LNCaP clone FGC (cell line): ENCODE measurements around the gene COX6B2.

Experiments used
- DNase-seq: peaks from one replicate; pipeline ENCODE4 v3.0.0-alpha.2; 2011; ENCODE audit warnings: low read depth
- H3K4me3 ChIP-seq: 2 replicates; pipeline ENCODE4 v1.5.1; 2011; ENCODE audit warnings: mild to moderate bottlenecking, low read depth, low read length, control low read depth
- CTCF ChIP-seq: IDR thresholded peaks from 2 replicates; pipeline ENCODE4 v1.5.1; 2012; ENCODE audit warnings: mild to moderate bottlenecking; ENCODE audit not compliant: control insufficient read depth, insufficient read depth; ENCODE audit errors: extremely low read depth

COX6B2 gene

DNA sequence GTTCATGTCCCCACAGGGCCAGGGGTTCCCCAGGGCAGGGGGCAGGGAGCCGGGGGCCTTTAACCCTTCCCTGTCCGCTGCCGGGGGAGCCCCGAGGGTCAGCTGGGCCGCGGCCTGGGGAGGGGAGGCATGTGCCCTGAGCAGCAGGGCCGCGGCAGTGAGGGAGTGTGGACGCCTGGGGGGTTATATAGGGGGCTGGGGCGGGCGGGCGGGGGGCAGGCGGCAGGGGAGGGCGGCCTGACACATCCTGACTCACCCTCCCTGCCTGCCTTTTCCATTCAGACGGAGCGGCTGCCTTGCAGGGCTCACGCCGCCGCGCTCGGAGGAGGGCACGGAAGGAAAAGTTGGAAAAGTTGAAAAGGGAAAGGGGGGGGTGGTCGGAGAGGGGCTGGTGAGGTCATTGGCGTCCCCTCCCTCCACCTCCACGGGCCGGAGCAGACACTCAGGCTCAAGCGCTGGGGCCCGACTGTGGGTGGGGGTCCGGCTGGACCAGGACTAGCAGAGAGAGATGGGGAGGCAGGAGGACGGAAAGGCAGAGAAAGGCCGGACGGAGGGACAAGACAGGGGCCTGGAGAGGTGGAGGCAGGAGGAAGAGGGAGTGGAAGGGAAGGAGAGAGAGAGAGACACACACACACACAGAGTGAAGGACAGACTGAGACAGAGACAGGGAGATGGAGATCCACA lies 15.9 kb upstream of the COX6B2 start, which contains the start of gene IL11:
Gene IL11, minus strand, starts transcription at position 159 of the 684 bp plus-strand sequence. Its CDS starts 153 bp downstream, at position 6.
- no peak within 1 kb of the TSS for H3K4me3 ChIP-seq
- DNase-seq = no peak

DNA sequence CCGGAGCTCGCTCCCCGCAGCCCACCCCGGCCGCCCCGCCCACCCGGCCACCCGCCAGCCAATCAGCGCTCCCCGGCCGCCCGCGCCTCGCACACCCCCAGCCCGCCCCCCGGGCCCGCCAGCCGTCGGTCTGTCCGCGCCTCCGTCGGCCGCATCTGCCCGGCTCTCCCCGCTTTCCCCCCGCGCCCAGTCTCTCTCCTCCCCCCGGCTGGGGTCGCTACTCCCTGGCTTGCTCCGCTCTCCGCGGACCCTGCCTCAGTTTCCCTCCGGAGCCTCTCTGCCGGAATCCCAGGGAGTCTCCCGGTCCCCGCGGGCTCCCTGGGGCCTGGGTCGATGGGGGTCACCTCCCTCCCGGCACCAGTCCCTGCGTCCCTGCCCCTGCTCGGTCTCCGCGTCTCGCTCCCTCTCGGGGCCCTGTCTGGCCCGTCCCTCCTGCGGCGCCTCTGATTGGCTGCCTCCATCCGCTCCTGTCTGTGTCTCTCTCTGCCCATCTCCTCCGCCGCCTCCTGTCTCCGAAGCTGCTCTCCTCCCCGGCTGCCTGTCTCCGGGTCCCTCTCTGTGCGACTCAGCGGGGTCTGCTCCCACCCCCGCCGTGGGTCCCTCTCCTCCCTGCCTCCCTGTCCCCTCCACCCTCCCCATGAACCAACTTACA lies 15.3 kb upstream of the COX6B2 start:
- no peak for TF ChIP-seq CTCF
- DNase-seq = no peak
- H3K4me3 ChIP-seq = no peak overlapping the region

More for the DNA sequence above, 15.9 kb upstream of the COX6B2 start, which contains the start of gene IL11:
- no peak for TF ChIP-seq CTCF

GRCh38 chr19:55368701-55369563 lies 14.4 kb upstream of the COX6B2 start:
- TF ChIP-seq CTCF = no peak
- no peak overlapping the region for H3K4me3 ChIP-seq
- no peak for DNase-seq

DNA sequence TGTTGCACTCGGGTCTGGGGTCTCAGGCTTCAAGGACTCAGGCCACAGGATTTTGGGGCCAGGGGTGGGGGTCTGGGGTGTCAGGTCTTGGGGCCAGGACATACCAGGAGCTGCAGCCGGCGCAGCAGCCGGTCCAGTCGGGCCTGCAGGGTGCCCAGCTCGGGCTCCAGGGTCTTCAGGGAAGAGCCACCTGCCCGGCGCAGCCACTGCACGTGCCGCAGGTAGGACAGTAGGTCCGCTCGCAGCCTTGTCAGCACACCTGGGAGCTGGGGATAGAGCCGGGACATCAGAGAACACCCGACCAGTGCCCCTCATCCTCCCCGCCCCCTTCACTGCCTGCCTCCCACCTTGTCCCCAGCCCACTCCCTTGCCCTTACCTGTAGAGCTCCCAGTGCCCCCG lies 13.6 kb upstream of the COX6B2 start:
- no peak for DNase-seq
- no peak for TF ChIP-seq CTCF
- H3K4me3 ChIP-seq = no peak overlapping the region

DNA sequence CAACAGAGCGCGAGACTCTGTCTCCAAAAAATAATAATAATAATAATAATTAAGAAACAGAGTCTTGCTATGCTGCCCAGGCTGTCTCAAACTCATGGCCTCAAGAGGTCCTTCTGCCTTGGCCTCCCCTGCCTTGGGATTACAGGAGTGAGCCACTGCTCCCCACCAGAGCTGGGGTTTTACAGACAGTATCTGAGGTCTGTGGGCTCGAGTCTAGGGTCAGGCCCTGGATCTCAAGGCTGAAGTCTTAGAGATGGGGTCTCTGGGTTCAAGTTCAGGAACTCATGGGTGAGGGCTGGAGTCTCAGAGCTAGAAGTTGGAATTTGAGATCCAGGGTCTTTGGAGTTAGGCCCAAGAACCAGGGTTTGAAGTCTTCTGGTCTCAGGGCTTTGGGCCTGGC lies 12.3 kb upstream of the COX6B2 start:
- TF ChIP-seq CTCF = no peak
- DNase-seq = no peak
- H3K4me3 ChIP-seq = no peak overlapping the region

GRCh38 chr19:55365964-55366363 lies 11.4 kb upstream of the COX6B2 start:
- H3K4me3 ChIP-seq = no peak overlapping the region
- no peak for TF ChIP-seq CTCF
- no peak for DNase-seq
